Trophoblast cell (in vitro differentiated cells and primary cell): ENCODE data around the gene TAS2R10. TPM values are rescaled to one million over a fixed set of nuclear protein-coding genes. Genes with fewer than 3 reads are reported as not detected.

Source experiments
- DNase-seq, 2 donors: peaks; one replicate each; pipeline ENCODE4 v3.0.0-alpha.2; 2016
- H2AFZ ChIP-seq: 2 replicates; pipeline ENCODE4 v1.6.1; 2013; ENCODE audit warnings: low read length, moderate library complexity, mild to moderate bottlenecking; ENCODE audit not compliant: insufficient read depth, poor library complexity
- H2AK5ac ChIP-seq: 2 replicates; pipeline ENCODE4 v1.6.1; 2013; ENCODE audit warnings: mild to moderate bottlenecking, low read length
- H2BK120ac ChIP-seq: 2 replicates; pipeline ENCODE4 v1.6.1; 2013; ENCODE audit warnings: low read length, mild to moderate bottlenecking, moderate library complexity; ENCODE audit not compliant: insufficient read depth, poor library complexity
- H2BK12ac ChIP-seq: 2 replicates; pipeline ENCODE4 v1.6.1; 2013; ENCODE audit warnings: mild to moderate bottlenecking, low read length, moderate library complexity
- H2BK5ac ChIP-seq: 2 replicates; pipeline ENCODE4 v1.6.1; 2013; ENCODE audit warnings: low read length, low read depth, moderate library complexity, mild to moderate bottlenecking; ENCODE audit not compliant: poor library complexity
- H3K14ac ChIP-seq: 2 replicates; pipeline ENCODE4 v1.6.1; 2013; ENCODE audit warnings: mild to moderate bottlenecking, low read length
- H3K18ac ChIP-seq: 2 replicates; pipeline ENCODE4 v1.6.1; 2013; ENCODE audit warnings: mild to moderate bottlenecking, low read length
- H3K23ac ChIP-seq: 2 replicates; pipeline ENCODE4 v1.6.1; 2013; ENCODE audit warnings: low read length
- H3K27ac ChIP-seq: 2 replicates; pipeline ENCODE4 v1.5.1; 2013; ENCODE audit warnings: low read depth, mild to moderate bottlenecking, inconsistent platforms, low read length, moderate library complexity
- H3K27me3 ChIP-seq: 2 replicates; pipeline ENCODE4 v1.6.1; 2013; ENCODE audit warnings: inconsistent platforms, mild to moderate bottlenecking, low read length, moderate library complexity; ENCODE audit not compliant: insufficient read depth
- H3K36me3 ChIP-seq, 2 experiments: 1 replicate in 1 of 2; 2 replicates in 1 of 2; pipeline ENCODE4 v1.6.1; 2013; ENCODE audit warnings: low read length in 2 of 2, mild to moderate bottlenecking in 2 of 2, moderate library complexity in 1 of 2; ENCODE audit not compliant: insufficient read depth in 2 of 2, control insufficient read depth in 1 of 2
- H3K4ac ChIP-seq: 2 replicates; pipeline ENCODE4 v1.6.1; 2013; ENCODE audit warnings: low read depth, mild to moderate bottlenecking, low read length, moderate library complexity
- H3K4me1 ChIP-seq, 2 experiments: 1 replicate in 1 of 2; 2 replicates in 1 of 2; pipeline ENCODE4 v1.6.1; 2013; ENCODE audit warnings: low read length in 2 of 2, mild to moderate bottlenecking in 2 of 2, moderate library complexity in 1 of 2; ENCODE audit not compliant: insufficient read depth in 2 of 2, control insufficient read depth in 1 of 2
- H3K4me2 ChIP-seq: 2 replicates; pipeline ENCODE4 v1.6.1; 2013; ENCODE audit warnings: inconsistent platforms, mild to moderate bottlenecking, low read length, moderate library complexity
- H3K4me3 ChIP-seq: 2 replicates; pipeline ENCODE4 v1.5.1; 2013; ENCODE audit warnings: mild to moderate bottlenecking, low read depth, low read length, inconsistent platforms
- H3K79me1 ChIP-seq: one replicate; pipeline ENCODE4 v1.6.1; 2013; ENCODE audit warnings: low read length
- H3K79me2 ChIP-seq: 2 replicates; pipeline ENCODE4 v1.6.1; 2013; ENCODE audit warnings: low read length, mild to moderate bottlenecking; ENCODE audit not compliant: control insufficient read depth, insufficient read depth, poor library complexity
- H3K9ac ChIP-seq: 2 replicates; pipeline ENCODE4 v1.6.1; 2013; ENCODE audit warnings: mild to moderate bottlenecking, low read length
- H3K9me3 ChIP-seq: 2 replicates; pipeline ENCODE4 v1.6.1; 2013; ENCODE audit warnings: low read depth, mild to moderate bottlenecking, control low read depth, inconsistent platforms, low read length; ENCODE audit not compliant: insufficient read depth
- H4K12ac ChIP-seq: 2 replicates; pipeline ENCODE4 v1.6.1; 2013; ENCODE audit warnings: low read depth, mild to moderate bottlenecking, low read length, moderate library complexity
- H4K8ac ChIP-seq: 2 replicates; pipeline ENCODE4 v1.6.1; 2013; ENCODE audit warnings: low read depth, mild to moderate bottlenecking, low read length, moderate library complexity
- H4K91ac ChIP-seq: one replicate; pipeline ENCODE4 v1.6.1; 2013; ENCODE audit warnings: low read depth, mild to moderate bottlenecking, low read length, moderate library complexity
- WGBS: extraction: QIAGEN DNeasy Blood & Tissue Kit; methylation state at CpG from one replicate; pipeline ENCODE4 v1.1.7; 2013; ENCODE audit warnings: missing lambda C conversion rate; ENCODE audit not compliant: insufficient read length, insufficient coverage; ENCODE audit errors: extremely low coverage; 5-methylcytosine and 5-hydroxymethylcytosine counted together
- polyA plus RNA-seq: library from polyadenylated mRNA; stranded (reverse); fragments of 200-250 nt; gene quantifications from 2 replicates; pipeline ENCODE4 v1.2.3, GENCODE V29; 2013

The TAS2R10 gene
- 0.11 and 0.14 TPM in 2 replicates for polyA plus RNA-seq

GRCh38 chr12:10826258-10826657 is at the start of gene TAS2R10:
Gene TAS2R10, minus strand, starts transcription at chr12:10826358. Its CDS starts 89 bp downstream, at chr12:10826269.
- Histone ChIP-seq H4K91ac (no peak within 1 kb of the TSS), H3K23ac (no peak within 1 kb of the TSS), H3K4me3 (no peak within 1 kb of the TSS), H2BK120ac (no peak within 1 kb of the TSS), H3K4me2 (no peak within 1 kb of the TSS), H2AK5ac (no peak within 1 kb of the TSS), H2BK12ac (no peak within 1 kb of the TSS), H3K27ac (no peak within 1 kb of the TSS), H3K36me3 (no peaks in the 10 kb centered on the region), H3K9me3 (no peaks in the 10 kb centered on the region), H3K27me3 (no peaks in the 10 kb centered on the region), H4K12ac (no peak within 1 kb of the TSS), H3K79me2 (no peaks in the 10 kb centered on the region), H2AFZ (no peak within 1 kb of the TSS), H4K8ac (no peak within 1 kb of the TSS), H3K79me1 (no peaks in the 10 kb centered on the region), H3K4ac (no peak within 1 kb of the TSS), H3K14ac (no peak within 1 kb of the TSS), H3K18ac (no peak within 1 kb of the TSS), H3K4me1 (no peaks in the 10 kb centered on the region), H3K9ac (no peak within 1 kb of the TSS), H2BK5ac (no peak within 1 kb of the TSS)
- no CpG with 5 or more reads among the region's 3 CpGs for WGBS
- no peak for DNase-seq

GRCh38 chr12:10873378-10873777 is 47.2 kb upstream of the TAS2R10 start:
- no peak overlapping the region for H2AFZ ChIP-seq
- no peak overlapping the region for H3K4me2 ChIP-seq
- no peak overlapping the region for H3K23ac ChIP-seq
- no peak overlapping the region for H4K12ac ChIP-seq
- no peak overlapping the region for H2BK5ac ChIP-seq
- H2BK120ac ChIP-seq = no peak overlapping the region
- no peaks in the 10 kb centered on the region for H3K9me3 ChIP-seq
- no peaks in the 10 kb centered on the region for H3K4me1 ChIP-seq
- no peak overlapping the region for H4K8ac ChIP-seq
- no peak overlapping the region for H3K18ac ChIP-seq
- no peaks in the 10 kb centered on the region for H3K27me3 ChIP-seq
- no peak overlapping the region for H3K4me3 ChIP-seq
- H3K14ac ChIP-seq = no peak overlapping the region
- no peak overlapping the region for H4K91ac ChIP-seq
- DNase-seq = no peak
- no CpG with 5 or more reads among the region's 2 CpGs for WGBS
- H2BK12ac ChIP-seq = no peak overlapping the region
- no peak overlapping the region for H3K9ac ChIP-seq
- no peak overlapping the region for H3K27ac ChIP-seq
- no peaks in the 10 kb centered on the region for H3K79me2 ChIP-seq
- no peak overlapping the region for H2AK5ac ChIP-seq
- no peak overlapping the region for H3K4ac ChIP-seq
- no peaks in the 10 kb centered on the region for H3K79me1 ChIP-seq
- peaks cover 0 to 3% of the 10 kb centered on the region in 2 experiments for H3K36me3 ChIP-seq

- H3K27me3 ChIP-seq = no peaks in the 10 kb centered on the region
- H4K8ac ChIP-seq = no peak overlapping the region
- no CpG with 5 or more reads among the region's 2 CpGs for WGBS
- no peak overlapping the region for H3K4ac ChIP-seq
- no peak overlapping the region for H2AK5ac ChIP-seq
- H2BK5ac ChIP-seq = no peak overlapping the region
- no peak overlapping the region for H2AFZ ChIP-seq
- no peak overlapping the region for H3K23ac ChIP-seq
- no peak overlapping the region for H3K9ac ChIP-seq
- H3K4me2 ChIP-seq = no peak overlapping the region
- H2BK12ac ChIP-seq = no peak overlapping the region
- H3K27ac ChIP-seq = no peak overlapping the region
- H4K91ac ChIP-seq = no peak overlapping the region
- H3K36me3 ChIP-seq = no peaks in the 10 kb centered on the region
- no peak overlapping the region for H3K14ac ChIP-seq
- H3K4me3 ChIP-seq = no peak overlapping the region
- no peaks in the 10 kb centered on the region for H3K4me1 ChIP-seq
- no peaks in the 10 kb centered on the region for H3K79me1 ChIP-seq
- no peaks in the 10 kb centered on the region for H3K79me2 ChIP-seq
- H2BK120ac ChIP-seq = no peak overlapping the region
- peak in 1 of 2 donors; percentile 8 for DNase-seq
- H3K18ac ChIP-seq = no peak overlapping the region
- H4K12ac ChIP-seq = no peak overlapping the region
- no peaks in the 10 kb centered on the region for H3K9me3 ChIP-seq
These were observed 41.2 kb upstream of the TAS2R10 start for GRCh38 chr12:10867381-10867780.

GRCh38 chr12:10863512-10864218 is 37.5 kb upstream of the TAS2R10 start:
- WGBS = no CpG with 5 or more reads among the region's 2 CpGs

More at GRCh38 chr12:10863512-10864218, 37.5 kb upstream of the TAS2R10 start:
- Histone ChIP-seq H3K9ac (no peak overlapping the region), H3K79me1 (no peaks in the 10 kb centered on the region), H2BK12ac (no peak overlapping the region), H4K12ac (no peak overlapping the region), H2AFZ (no peak overlapping the region), H3K9me3 (no peaks in the 10 kb centered on the region), H3K4me2 (no peak overlapping the region), H3K18ac (no peak overlapping the region), H2BK120ac (no peak overlapping the region), H3K36me3 (no peaks in the 10 kb centered on the region), H2BK5ac (no peak overlapping the region), H3K4ac (no peak overlapping the region), H3K79me2 (no peaks in the 10 kb centered on the region), H4K91ac (no peak overlapping the region), H3K27me3 (no peaks in the 10 kb centered on the region), H3K23ac (no peak overlapping the region), H3K14ac (no peak overlapping the region), H3K27ac (no peak overlapping the region), H3K4me1 (no peaks in the 10 kb centered on the region), H3K4me3 (no peak overlapping the region), H4K8ac (no peak overlapping the region), H2AK5ac (no peak overlapping the region)
- DNase-seq = peak in 1 of 2 donors; percentile 31
